Caco-2 (cell line): Measurements from ENCODE around the gene FSHR. TPM values are rescaled to one million over a fixed set of nuclear protein-coding genes. Genes with fewer than 3 reads are reported as not detected.

ENCODE experiments used
- BruUV-seq: library from RNA; stranded (reverse); fragments of 400-500 nt; replicated peaks from 2 replicates; lab custom pipeline; 2021; lab: Mats Ljungman, UMichigan
- CTCF ChIA-PET: fragments of 300-600 bp; sonication (Branson Sonifier 250); formaldehyde crosslinking; loops from one replicate; lab custom pipeline; 2022; ENCODE audit warnings: antibody characterized with exemption; lab: Charles Lee
- POLR2A ChIA-PET: fragments of 300-600 bp; sonication (Branson Sonifier 250); formaldehyde crosslinking; loops from one replicate; lab custom pipeline; 2022; ENCODE audit warnings: antibody characterized with exemption; lab: Charles Lee
- DNase-seq, 2 experiments: peaks; one replicate each; pipeline versions ENCODE4 v3.0.0 to v3.0.0-alpha.2; 2020 to 2022
- H3K27me3 ChIP-seq: replicated peaks from 2 replicates; pipeline ENCODE4 v1.6.0; 2011; ENCODE audit warnings: low read length; ENCODE audit not compliant: control insufficient read depth, insufficient read depth
- H3K36me3 ChIP-seq: 2 replicates; pipeline ENCODE4 v1.5.1; 2011; ENCODE audit warnings: low read length; ENCODE audit not compliant: control insufficient read depth, insufficient read depth
- H3K4me1 ChIP-seq: fragments of 250-450 bp; sonication (Bioruptor Pico); 2 replicates; pipeline ENCODE4 v1.5.1; 2020; ENCODE audit warnings: mild to moderate bottlenecking
- H3K4me3 ChIP-seq: 2 replicates; pipeline ENCODE4 v1.5.1; 2011; ENCODE audit warnings: low read depth, mild to moderate bottlenecking, control low read depth, low read length
- H3K9me3 ChIP-seq: fragments of 250-450 bp; sonication (Bioruptor Pico); 2 replicates; pipeline ENCODE4 v1.5.1; 2020; ENCODE audit warnings: mild to moderate bottlenecking, moderate library complexity
- H3K27ac Mint-ChIP-seq: one replicate; pipeline ENCODE4 v1.8.0; 2022; ENCODE audit warnings: mixed read lengths; ENCODE audit not compliant: unreplicated experiment
- H3K27me3 Mint-ChIP-seq: one replicate; pipeline ENCODE4 v1.8.0; 2022; ENCODE audit warnings: mixed read lengths; ENCODE audit not compliant: insufficient read depth, unreplicated experiment
- H3K36me3 Mint-ChIP-seq: one replicate; pipeline ENCODE4 v1.8.0; 2022; ENCODE audit warnings: mild to moderate bottlenecking, mixed read lengths; ENCODE audit not compliant: insufficient read depth, unreplicated experiment
- H3K4me1 Mint-ChIP-seq: one replicate; pipeline ENCODE4 v1.8.0; 2022; ENCODE audit warnings: low read depth, mixed read lengths; ENCODE audit not compliant: unreplicated experiment
- H3K4me3 Mint-ChIP-seq: one replicate; pipeline ENCODE4 v1.8.0; 2022; ENCODE audit warnings: mild to moderate bottlenecking, moderate library complexity, mixed read lengths; ENCODE audit not compliant: unreplicated experiment
- H3K9me3 Mint-ChIP-seq: one replicate; pipeline ENCODE4 v1.8.0; 2022; ENCODE audit warnings: mixed read lengths; ENCODE audit not compliant: unreplicated experiment
- CTCF ChIP-seq, 2 experiments: fragments of 200-600 bp in 1 of 2; IDR thresholded peaks; 1 replicate in 1 of 2; 2 replicates in 1 of 2; pipeline versions ENCODE4 v1.5.1 to v1.8.0; 2011 to 2022; ENCODE audit warnings: antibody characterized with exemption in 1 of 2, control low read depth in 1 of 2, inconsistent platforms in 1 of 2, low read depth in 1 of 2, low read length in 1 of 2, mild to moderate bottlenecking in 1 of 2, moderate library complexity in 1 of 2; ENCODE audit not compliant: insufficient read depth in 1 of 2, severe bottlenecking in 1 of 2, unreplicated experiment in 1 of 2
- intact Hi-C: fragments of 100-400 bp; cut with micrococcal nuclease; formaldehyde crosslinking; loops from one replicate; pipeline ENCODE4 v1.10.0; 2022; ENCODE audit not compliant: unreplicated experiment
- total RNA-seq: library from RNA; stranded (reverse); gene quantifications from 2 replicates; pipeline ENCODE4 v1.2.3, GENCODE V29; 2022

FSHR gene
- total RNA-seq, 1 experiment from 2014 or later = 0.41 TPM

- intact Hi-C loops = no loop called here
- POLR2A ChIA-PET = no interaction called here
- no peak for TF ChIP-seq CTCF (IDR thresholded peaks at IDR 0.05; ENCODE audit: insufficient read depth in 1 of 2, low read depth in 1 of 2, low read length in 1 of 2, severe bottlenecking in 1 of 2, unreplicated experiment in 1 of 2)
- Mint-ChIP-seq H3K4me3 (no peak overlapping the region), H3K36me3 (no peaks in the 10 kb centered on the region), H3K9me3 (peaks cover 12% of the 10 kb centered on the region), H3K27ac (no peak overlapping the region), H3K4me1 (no peaks in the 10 kb centered on the region), H3K27me3 (no peaks in the 10 kb centered on the region)
- no peak for DNase-seq
- H3K4me3 ChIP-seq = no peak overlapping the region
- no peaks in the 10 kb centered on the region for H3K4me1 ChIP-seq
- no peaks in the 10 kb centered on the region for H3K27me3 ChIP-seq
- no peaks in the 10 kb centered on the region for H3K36me3 ChIP-seq
- no peaks in the 10 kb centered on the region; the same call in 1 of the 2 replicates for H3K9me3 ChIP-seq
- CTCF ChIA-PET = no interaction called here
- BruUV-seq = no TSS peak
Observed at GRCh38 chr2:49164729-49165128, 10.4 kb upstream of the FSHR start.

GRCh38 chr2:49162151-49162550 lies 7.8 kb upstream of the FSHR start:
- POLR2A ChIA-PET = no interaction called here
- no TSS peak for BruUV-seq
- Mint-ChIP-seq H3K36me3 (no peaks in the 10 kb centered on the region), H3K4me1 (no peaks in the 10 kb centered on the region), H3K9me3 (peaks cover 9% of the 10 kb centered on the region), H3K4me3 (no peak overlapping the region), H3K27me3 (no peaks in the 10 kb centered on the region), H3K27ac (no peak overlapping the region)
- no peaks in the 10 kb centered on the region for H3K4me1 ChIP-seq
- CTCF ChIA-PET = no interaction called here
- no peak for TF ChIP-seq CTCF (IDR thresholded peaks at IDR 0.05; ENCODE audit: insufficient read depth in 1 of 2, low read depth in 1 of 2, low read length in 1 of 2, severe bottlenecking in 1 of 2, unreplicated experiment in 1 of 2)
- H3K4me3 ChIP-seq = no peak overlapping the region
- intact Hi-C loops = no loop called here
- no peaks in the 10 kb centered on the region for H3K36me3 ChIP-seq
- no peaks in the 10 kb centered on the region for H3K9me3 ChIP-seq
- no peaks in the 10 kb centered on the region for H3K27me3 ChIP-seq
- DNase-seq = no peak

- Histone ChIP-seq H3K4me1 (no peaks in the 10 kb centered on the region), H3K36me3 (no peaks in the 10 kb centered on the region), H3K9me3 (no peaks in the 10 kb centered on the region), H3K27me3 (no peaks in the 10 kb centered on the region), H3K4me3 (no peak overlapping the region)
- BruUV-seq = no TSS peak
- peaks cover 10% of the 10 kb centered on the region for H3K9me3 Mint-ChIP-seq
- H3K27me3 Mint-ChIP-seq = no peaks in the 10 kb centered on the region
- H3K36me3 Mint-ChIP-seq = no peaks in the 10 kb centered on the region
- H3K27ac Mint-ChIP-seq = no peak overlapping the region
- TF ChIP-seq CTCF (IDR thresholded peaks at IDR 0.05; ENCODE audit: insufficient read depth in 1 of 2, low read depth in 1 of 2, low read length in 1 of 2, severe bottlenecking in 1 of 2, unreplicated experiment in 1 of 2) = no peak
- H3K4me3 Mint-ChIP-seq = no peak overlapping the region
- peaks cover under 1% of the 10 kb centered on the region for H3K4me1 Mint-ChIP-seq
- POLR2A ChIA-PET = no interaction called here
- CTCF ChIA-PET = no interaction called here
- intact Hi-C loops = no loop called here
- no peak for DNase-seq
Observed at GRCh38 chr2:49154891-49155290, 576 bp upstream of the FSHR start.
